T1000 (cell line): ENCODE results near the gene SLC16A13.
A peak's percentile ranks its signal among the peaks of the same experiment; 100 is the strongest.
"Not testable (repeated sequence)": the region's sequence is repeated elsewhere in the genome, so short reads cannot be mapped to it uniquely, and the experiment has no call there.

Source experiments
- DNase-seq: peaks from one replicate; lab custom pipeline; 2025; ENCODE audit warnings: mixed read lengths; lab: John Stamatoyannopoulos, UW

Gene SLC16A13, protein sequence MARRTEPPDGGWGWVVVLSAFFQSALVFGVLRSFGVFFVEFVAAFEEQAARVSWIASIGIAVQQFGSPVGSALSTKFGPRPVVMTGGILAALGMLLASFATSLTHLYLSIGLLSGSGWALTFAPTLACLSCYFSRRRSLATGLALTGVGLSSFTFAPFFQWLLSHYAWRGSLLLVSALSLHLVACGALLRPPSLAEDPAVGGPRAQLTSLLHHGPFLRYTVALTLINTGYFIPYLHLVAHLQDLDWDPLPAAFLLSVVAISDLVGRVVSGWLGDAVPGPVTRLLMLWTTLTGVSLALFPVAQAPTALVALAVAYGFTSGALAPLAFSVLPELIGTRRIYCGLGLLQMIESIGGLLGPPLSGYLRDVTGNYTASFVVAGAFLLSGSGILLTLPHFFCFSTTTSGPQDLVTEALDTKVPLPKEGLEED

DNA sequence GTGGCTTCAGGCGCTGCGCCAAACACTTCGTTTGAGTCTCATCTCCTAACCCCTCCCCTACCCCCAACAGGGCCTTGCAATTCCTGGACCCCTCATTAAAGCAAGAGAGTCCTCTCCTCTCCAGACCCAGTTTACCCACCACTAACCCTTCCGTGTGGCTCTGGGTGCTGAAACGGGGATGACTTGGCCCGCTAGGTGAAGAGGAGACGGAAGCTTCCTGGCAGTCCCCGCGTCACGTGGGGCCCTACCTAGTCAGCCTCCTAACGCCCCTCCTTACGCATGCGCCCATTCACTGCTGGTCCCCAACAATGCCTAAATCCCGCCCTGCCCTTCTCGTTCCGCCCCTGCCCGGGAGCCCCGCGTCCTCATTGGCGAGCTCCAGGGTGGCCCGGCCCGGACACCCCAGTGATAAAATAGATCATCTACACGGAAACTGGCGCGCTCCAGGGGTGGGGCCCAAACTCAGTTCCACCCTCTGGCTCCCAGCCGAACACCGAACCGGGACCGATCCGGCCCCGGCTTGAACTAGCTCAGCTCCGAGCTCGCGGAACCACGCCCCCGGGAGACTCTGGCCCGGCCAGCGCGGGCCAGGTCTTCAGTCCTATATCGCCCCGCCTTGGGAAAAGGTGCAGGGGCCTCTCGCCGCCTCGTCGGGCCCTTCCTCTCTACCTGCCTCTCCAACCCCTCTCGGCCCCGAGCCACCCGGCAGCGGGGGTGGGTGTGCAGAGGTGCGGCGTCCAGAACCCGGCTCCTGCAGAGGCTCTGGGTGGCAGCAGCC, at the start of gene SLC16A13:
SLC16A13 (plus strand) TSS at position 425 of the 778 bp plus-strand sequence. CDS start 368 bp downstream, outside the sequence.
- peak; percentile 93 for DNase-seq

DNA sequence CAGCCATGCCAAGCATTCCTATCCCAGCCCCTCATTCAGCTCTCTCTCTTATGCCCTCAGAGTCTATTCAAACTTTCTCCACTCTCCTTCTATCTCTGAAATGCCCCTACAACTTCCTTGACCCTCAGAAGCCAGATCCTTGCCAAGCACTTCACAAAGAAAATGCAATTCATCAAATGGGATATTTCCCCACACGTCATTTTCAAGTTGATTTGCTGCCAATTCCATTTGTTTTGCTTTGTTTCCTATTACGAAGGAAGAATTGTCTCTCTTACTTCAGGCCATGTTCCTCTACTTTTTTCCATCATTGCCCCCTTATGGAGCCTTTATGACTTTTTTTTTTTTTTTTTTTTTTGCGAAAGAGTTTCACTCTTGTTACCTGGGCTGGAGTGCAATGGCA, 49.1 kb upstream of the SLC16A13 start:
- no peak for DNase-seq

DNA sequence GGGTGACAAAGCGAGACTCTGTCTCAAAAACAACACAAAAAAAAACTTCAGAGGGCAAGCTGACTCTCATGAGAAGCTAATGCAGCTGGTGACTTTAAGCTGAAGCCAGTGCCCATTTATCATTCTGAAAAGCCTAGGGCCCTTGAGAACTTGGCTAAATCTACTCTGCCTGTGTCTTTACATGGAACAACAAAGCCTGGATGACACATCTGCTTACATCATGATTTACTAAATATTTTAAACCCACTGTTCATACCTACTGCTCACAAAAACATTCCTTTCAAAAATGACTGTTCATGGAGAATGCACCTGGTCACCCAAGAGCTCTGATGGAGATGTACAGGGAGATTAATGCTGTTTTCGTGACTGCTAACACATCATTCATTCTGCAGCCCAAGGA, 46.0 kb upstream of the SLC16A13 start:
- no peak for DNase-seq

DNA sequence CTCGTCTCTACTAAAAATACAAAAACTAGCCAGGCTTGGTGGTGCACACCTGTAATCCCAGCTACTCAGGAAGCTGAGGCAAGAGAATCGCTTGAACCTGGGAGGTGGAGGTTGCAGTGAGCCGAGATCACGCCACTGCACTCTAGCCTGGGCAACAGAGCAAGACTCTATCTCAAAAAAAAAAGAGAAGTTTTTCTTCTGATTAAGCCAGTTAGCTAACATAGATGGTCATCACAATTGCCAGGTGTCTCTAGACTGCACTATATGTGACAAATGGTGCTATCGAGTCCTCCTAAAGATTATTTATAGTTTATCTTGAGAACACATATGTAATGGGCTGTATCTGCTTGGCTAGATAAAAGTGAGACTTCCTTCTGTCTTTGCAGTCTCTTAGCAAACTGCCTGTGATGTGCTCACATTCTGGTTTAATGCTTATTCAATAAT, 42.2 kb upstream of the SLC16A13 start:
- not testable (repeated sequence) for DNase-seq

DNA sequence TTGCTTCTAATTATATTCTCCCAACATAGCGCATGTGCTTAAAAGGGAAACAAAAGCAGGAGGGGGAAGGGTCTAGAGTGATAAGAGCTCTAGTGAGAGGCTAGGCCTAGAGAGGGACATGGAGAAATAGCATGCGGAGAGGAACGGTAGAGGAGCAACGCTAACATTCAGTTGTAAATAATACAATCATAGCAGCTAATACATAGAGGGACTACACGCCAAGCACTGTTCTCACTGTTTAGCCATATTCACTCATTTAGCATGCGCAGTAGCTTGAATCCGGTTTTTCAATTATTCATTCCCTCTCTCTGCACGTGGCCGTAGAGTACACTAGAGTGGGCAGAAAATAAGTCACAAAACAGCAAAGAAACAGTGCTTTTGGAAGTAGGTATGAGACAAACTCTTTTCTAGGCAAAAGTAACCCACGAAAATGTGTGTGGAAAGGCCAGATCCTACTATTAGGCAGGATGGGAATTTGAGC, 41.7 kb upstream of the SLC16A13 start:
- DNase-seq: no peak

DNA sequence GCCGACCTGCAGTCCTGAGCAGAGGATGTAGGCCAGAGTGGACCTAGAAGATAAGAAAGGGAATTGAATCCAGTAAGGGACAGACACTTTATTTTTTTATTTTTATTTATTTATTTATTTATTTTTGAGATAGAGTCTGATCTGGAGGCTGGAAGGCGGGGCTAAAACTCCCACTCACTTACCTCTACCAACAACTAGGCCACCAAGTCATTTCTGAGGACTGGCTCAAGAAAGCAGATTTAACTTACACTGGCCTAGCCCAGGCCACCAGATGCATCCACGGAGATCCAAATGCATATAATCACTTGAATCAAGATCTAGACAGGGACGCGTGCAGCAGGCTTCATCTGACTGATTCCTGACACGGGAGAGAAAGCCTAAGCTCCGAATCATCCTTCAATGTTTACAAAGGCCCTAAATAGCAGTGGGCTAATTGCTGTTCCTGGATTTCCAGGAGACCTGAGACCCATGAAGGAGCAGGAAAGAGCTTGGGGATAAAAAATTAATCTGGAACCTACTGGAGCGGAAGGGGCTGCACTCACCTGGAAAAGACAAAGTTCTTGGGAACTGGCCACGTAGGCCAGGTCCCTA, 41.1 kb upstream of the SLC16A13 start:
- no peak for DNase-seq

DNA sequence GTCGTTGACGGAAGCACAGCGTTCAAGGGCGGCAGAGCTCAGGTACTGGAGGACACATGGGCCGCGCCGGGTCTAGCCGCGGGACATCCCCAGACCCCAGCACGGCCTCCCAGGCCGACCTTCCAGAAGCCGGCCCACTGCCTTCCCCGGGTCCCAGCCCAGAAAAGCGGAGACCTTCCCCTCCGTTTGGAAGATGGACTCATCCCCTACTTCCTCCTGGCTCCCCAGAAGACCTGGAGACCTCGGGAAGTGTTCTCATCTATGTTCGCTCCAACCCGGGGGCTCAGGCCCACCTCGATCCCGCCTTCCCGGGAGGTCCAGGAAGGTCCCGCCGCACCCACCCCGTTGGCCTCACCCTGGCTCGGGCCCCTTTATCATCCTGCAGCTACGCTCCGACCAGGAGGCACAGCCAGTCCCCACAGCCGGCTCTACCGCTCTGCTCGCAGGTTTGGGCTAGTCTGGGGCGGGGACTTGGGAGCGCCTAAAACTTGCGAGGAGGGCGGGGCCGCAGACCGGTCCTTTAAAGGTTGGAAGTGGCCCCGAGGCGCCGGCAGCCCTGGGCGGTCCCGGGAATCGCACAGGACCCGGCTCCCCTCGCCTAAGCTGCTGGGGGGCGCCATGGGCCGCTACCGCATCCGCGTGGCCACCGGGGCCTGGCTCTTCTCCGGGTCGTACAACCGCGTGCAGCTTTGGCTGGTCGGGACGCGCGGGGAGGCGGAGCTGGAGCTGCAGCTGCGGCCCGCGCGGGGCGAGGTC, 40.1 kb upstream of the SLC16A13 start, which contains the start of gene ALOX12:
ALOX12 (plus strand) TSS at position 550 of the 756 bp plus-strand sequence; CDS start at position 619, 69 bp downstream.
- DNase-seq: no peak

DNA sequence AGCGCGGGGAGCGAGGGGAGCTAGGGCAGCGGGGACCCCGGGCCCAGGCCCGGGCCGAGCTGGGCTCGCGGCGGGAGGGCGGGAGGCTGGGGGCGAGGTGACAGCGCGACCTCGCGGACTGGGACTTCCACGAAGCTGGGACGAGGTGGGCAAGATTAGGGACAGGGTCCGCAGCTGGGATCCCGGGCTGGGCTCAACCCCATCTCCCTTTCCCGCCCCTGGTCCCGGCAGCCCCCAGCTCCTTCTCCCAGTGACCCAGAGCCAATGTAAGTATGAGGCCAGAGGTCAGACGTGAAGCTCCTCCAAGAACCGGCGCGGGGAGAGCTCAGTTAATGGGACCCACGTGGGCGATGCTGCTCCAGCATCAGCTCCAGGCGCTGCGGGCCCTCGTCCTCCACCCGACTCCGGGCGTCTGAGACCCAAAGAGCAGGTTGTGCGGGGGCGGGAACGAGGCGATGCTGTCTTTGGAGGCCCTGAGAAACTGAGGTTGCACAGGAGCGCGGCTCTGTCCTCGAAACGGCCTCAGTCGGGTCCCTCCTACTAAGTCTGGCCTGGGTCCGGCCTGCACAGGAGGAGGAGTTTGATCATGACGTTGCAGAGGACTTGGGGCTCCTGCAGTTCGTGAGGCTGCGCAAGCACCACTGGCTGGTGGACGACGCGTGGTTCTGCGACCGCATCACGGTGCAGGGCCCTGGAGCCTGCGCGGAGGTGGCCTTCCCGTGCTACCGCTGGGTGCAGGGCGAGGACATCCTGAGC, 39.4 kb upstream of the SLC16A13 start:
- DNase-seq: no peak

DNA sequence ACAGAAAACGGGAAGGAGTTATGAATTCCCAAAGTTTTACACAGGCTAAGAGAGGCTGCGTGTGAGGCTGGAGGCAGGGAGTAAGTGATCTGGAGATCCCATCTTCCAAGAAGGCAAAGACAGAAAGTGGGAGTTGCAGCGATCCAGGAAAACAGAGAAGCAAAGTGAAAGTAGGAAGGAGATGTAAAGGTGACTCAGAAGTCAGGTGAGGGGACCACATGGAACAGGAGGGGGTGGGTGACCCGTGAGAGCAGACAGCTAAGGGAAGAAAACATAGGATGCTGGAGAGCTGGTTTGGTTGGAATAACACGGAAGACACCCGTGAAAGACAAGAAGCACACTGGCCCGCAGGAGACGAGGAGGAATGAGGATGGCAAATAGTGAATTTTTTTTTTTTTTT, 38.6 kb upstream of the SLC16A13 start:
- no peak for DNase-seq

DNA sequence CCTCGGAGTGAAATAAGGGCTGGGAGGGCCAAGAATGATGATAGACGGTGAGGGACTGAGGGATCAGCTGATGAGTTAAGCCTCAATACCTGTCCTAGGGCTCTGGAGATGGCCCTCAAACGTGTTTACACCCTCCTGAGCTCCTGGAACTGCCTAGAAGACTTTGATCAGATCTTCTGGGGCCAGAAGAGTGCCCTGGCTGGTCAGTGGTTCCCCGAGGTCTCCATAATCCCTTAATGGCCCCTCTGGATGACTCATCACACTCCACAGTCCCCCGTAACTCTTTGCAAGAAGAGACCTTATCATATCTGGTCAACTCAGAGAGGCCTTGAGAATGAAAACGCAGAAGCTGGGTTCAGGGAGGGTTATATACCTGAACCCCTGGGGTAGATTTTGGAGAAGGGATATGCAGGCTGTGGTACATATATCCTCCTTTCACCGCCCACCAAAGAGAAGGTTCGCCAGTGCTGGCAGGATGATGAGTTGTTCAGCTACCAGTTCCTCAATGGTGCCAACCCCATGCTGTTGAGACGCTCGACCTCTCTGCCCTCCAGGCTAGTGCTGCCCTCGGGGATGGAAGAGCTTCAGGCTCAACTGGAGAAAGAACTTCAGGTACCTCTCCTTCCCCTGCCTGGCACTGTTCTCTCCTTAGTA, 36.8 kb upstream of the SLC16A13 start:
- no peak for DNase-seq

DNA sequence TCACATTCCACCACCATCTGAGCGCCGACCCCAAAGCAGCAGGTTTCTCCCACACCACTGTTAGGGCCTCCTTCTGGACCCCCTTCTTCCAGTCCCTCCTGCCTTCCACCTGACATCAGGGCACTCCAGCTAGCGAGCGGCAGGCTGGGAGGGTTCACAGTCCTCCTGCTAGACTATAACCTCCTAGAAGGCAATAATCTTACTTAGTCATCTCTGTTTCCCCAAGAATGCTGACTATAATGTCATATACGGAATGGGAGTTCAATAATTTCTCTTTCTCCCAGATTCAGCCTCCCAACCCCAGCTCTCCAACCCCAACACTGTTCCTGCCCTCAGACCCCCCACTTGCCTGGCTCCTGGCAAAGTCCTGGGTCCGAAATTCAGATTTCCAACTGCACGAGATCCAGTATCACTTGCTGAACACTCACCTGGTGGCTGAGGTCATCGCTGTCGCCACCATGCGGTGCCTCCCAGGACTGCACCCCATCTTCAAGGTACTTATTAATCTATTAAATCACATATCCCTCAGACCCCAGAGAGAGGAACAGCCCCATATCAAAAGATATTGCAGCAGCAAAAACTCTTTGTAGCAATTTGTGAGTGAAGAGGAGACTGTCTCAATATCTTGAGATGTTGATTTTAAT, 34.4 kb upstream of the SLC16A13 start:
- DNase-seq: no peak

DNA sequence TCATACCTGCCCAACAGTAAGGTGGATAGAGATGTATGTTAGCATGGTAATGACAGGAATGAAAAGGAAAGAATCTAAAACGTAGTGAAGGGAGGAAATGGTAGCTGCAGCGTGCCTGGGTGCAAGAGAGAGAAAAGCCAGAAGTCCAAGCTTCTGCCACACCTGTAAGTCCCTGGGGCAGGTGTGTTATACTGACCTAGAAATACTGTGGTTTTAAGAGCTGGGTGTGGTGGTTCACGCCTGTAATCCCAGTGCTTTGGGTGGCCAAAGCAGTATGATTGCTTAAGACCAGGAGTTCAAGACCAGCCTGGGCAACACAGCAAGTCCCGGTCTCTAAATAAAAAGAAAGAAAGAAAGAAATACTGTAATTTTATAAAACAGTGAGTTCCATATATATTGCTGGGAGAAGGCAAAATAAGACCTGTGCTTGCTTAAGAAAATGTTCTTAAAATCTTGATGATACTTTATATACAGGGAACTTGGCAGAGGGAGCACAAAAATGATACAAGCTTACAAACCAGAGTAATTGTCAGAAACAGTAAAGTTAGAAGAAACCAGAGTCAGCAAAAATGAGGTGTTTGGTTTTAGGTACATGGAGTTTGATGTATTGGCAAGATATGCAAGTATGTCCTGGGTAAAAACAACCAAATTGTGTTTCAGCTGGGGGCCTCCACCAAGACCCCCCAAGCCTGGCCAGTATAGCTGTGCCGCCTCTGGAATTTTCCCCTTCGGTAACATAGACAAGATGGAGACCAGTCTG, 33.3 kb upstream of the SLC16A13 start:
- DNase-seq: no peak

DNA sequence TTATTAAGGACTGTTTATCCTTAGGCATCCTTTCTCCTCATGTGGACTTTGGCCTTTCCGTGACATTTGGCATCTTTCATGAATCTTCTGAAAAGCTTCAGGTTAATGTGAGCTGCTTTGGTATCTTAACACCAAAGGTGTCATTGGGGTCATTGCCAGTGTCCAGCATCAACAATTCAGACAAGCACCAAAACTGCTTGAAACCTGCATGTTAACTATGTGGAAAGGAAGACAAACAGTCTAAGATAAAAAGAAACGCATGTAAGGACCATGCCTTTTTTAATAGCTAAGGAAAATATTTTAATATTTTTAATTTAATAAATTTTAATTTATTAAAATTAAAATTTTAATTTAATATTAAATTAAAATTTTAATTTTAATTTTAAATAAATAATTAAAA, 32.1 kb upstream of the SLC16A13 start:
- no peak for DNase-seq

DNA sequence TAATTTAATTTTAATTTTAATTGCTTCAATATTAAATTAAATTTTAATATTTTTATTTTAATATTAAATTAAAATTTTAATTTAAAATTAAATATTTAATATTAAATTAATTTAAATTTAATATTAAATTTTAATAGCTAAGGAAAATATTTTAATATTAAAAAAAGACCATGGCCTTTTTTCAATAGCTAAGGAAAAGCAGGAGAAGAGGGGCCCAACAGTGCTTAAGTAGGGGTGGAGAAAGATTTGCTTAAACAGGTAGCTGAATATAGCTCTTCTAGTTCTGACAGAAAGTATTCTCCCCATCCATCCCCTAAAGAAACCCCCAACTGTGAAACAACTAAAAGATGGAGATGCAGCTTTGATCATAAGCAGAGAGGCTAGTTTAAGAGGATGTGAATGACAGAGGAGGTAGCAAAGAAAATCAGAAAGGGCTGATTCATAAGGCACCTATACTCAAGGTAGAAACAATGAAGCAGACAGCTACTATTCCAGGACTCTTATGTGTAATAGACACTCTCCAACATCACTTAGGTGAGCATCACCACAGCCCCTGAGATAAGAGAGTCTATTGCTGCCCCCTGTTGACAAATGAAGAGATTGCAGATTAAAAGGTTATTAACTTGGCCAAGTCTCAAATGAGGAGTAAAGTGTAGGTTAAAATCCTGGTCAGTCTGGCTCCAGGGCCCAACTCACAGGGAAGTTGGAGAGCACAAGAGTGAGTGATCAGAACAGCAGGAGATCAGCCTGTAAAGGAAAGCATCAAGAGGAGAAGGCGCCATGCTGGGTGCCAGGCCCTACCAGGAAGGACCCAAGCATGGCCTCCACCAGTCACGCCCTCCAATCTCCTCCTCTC, 31.2 kb upstream of the SLC16A13 start:
- no peak for DNase-seq

DNA sequence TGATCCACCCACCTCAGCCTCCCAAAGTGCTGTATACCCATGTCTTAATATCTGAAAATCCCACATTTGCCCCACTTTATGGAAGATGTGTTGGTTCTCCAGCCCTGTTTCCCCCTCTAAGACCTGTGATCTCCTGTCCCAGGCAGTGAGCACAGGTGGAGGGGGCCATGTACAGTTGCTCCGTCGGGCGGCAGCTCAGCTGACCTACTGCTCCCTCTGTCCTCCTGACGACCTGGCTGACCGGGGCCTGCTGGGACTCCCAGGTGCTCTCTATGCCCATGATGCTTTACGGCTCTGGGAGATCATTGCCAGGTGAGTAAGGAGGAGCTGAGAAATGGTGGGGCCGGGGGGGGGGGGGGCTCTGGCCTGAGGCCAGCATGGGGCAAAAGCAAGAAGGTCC, 30.1 kb upstream of the SLC16A13 start:
- no peak for DNase-seq

DNA sequence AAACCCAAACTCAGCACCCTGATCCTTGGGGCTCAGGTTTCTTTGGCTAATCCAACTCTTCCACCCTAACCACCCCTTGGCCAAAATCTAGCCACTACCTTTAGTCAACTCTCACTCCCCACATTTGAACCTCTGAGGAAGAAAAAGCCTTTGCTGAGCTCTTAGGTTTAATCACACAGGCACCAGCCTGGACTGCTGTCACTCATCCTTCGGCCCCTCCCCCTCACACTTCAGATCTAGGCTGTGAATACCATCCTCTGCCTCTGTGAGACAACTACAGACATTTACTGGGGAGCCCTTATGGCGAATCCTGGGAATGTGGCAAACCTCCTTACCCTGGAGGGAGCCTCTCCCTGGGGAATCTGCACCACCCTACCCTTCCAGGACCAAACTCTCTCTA, 28.7 kb upstream of the SLC16A13 start:
- DNase-seq: no peak

DNA sequence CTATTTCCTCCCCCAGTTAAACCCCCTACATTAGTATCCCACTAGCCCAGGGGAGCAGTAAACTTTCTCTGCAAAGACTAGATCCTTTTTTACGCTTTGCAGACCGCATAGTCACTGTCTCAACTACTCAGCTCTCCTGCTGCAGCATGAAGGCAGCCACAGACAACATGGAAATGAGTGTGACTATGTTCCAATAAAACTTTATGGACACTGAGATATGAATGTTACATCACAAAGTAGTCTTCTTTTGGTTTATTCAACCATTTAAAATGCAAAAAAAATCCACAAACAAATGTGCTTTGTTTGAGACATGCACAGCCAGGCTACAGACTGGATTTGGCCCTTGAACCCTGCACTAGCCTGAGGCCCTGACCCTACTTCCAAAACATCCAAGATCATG, 25.3 kb upstream of the SLC16A13 start:
- DNase-seq: no peak

DNA sequence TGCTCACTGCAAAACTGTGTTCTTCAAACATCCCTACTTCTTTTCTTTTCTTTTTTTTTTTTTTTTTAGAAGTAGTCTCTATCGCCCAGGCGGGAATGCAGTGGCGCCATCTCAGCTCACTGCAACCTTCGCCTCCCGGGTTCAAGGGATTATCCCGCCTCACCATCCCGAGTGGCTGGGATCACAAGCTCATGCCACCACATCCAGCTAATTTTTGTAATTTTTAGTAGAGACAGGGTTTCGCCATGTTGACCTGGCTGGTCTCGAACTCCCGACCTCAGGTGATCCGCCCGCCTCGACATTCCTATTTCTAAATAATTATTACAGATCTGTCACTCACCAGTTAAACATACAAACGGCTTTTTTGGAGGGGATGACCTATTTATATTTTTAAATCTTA, 24.4 kb upstream of the SLC16A13 start:
- DNase-seq: no peak
